Esophagus (tissue), 2 donors: ENCODE measurements around the gene AMZ2. TPM values are rescaled to one million over a fixed set of nuclear protein-coding genes. Genes with fewer than 3 reads are reported as not detected.
"Not testable (repeated sequence)": the region's sequence is repeated elsewhere in the genome, so short reads cannot be mapped to it uniquely, and the experiment has no call there.

Source experiments
- H3K27ac ChIP-seq, 2 donors: one replicate each; pipeline ENCODE4 v1.5.1; 2013; ENCODE audit warnings: low read depth in 2 of 2, mild to moderate bottlenecking in 2 of 2, inconsistent platforms in 1 of 2, low read length in 1 of 2, moderate library complexity in 1 of 2
- H3K27me3 ChIP-seq, 2 donors: one replicate each; pipeline ENCODE4 v1.6.1; 2013; ENCODE audit warnings: low read length in 2 of 2, control low read depth in 1 of 2, mild to moderate bottlenecking in 1 of 2; ENCODE audit not compliant: insufficient read depth in 2 of 2, control insufficient read depth in 1 of 2
- H3K36me3 ChIP-seq, 2 donors: one replicate each; pipeline ENCODE4 v1.6.1; 2013; ENCODE audit warnings: low read length in 1 of 2; ENCODE audit not compliant: control insufficient read depth in 2 of 2, insufficient read depth in 2 of 2
- H3K4me1 ChIP-seq, 2 donors: one replicate each; pipeline ENCODE4 v1.6.1; 2013; ENCODE audit warnings: low read length in 1 of 2; ENCODE audit not compliant: control insufficient read depth in 2 of 2, insufficient read depth in 2 of 2
- H3K4me3 ChIP-seq, 2 donors: one replicate each; pipeline ENCODE4 v1.5.1; 2013; ENCODE audit warnings: low read length in 2 of 2, mild to moderate bottlenecking in 2 of 2, low read depth in 1 of 2, moderate library complexity in 1 of 2
- H3K9me3 ChIP-seq, 2 donors: one replicate each; pipeline ENCODE4 v1.6.1; 2013; ENCODE audit warnings: mild to moderate bottlenecking in 2 of 2, low read depth in 1 of 2, low read length in 1 of 2, moderate library complexity in 1 of 2; ENCODE audit not compliant: control insufficient read depth in 2 of 2, insufficient read depth in 1 of 2
- WGBS, 2 donors: extraction: QIAGEN DNeasy Blood & Tissue Kit; methylation state at CpG; one replicate each; pipeline ENCODE4 v1.1.7; 2013; 5-methylcytosine and 5-hydroxymethylcytosine counted together
- polyA plus RNA-seq, 2 donors: library from polyadenylated mRNA; stranded (reverse); fragments of 200-250 nt; gene quantifications; one replicate each; pipeline ENCODE4 v1.2.3, GENCODE V29; 2013
- donor health status: healthy with polysubstance abuse.
- donor health status: Bipolar disorder and iron deficiency.

The AMZ2 gene
- polyA plus RNA-seq, result 10 to 100 TPM; 32.2 to 37.7 TPM

- peak within 1 kb of the TSS; percentile 60 to 94 for H3K4me3 ChIP-seq
- peak within 1 kb of the TSS; percentile 97 to 98 for H3K27ac ChIP-seq
- no peaks in the 10 kb centered on the region for H3K9me3 ChIP-seq
- H3K4me1 ChIP-seq, result no peaks in the 10 kb centered on the region
- H3K36me3 ChIP-seq, result no peaks in the 10 kb centered on the region
- H3K27me3 ChIP-seq, result no peaks in the 10 kb centered on the region
- 0% methylated on average over 85 to 97 of the region's 97 CpGs for WGBS, 2 donors
Observed at GRCh38 chr17:68247445-68248198, at the start of gene AMZ2. Gene AMZ2 (plus strand): TSS chr17:68248043. CDS start chr17:68250188, 2,145 bp downstream.

- peaks cover 3 to 4% of the 10 kb centered on the region in 2 donors for H3K9me3 ChIP-seq
- H3K27ac ChIP-seq, result peak overlapping the region in 1 of 2 donors; percentile 14
- H3K36me3 ChIP-seq, result no peaks in the 10 kb centered on the region
- H3K4me1 ChIP-seq, result peaks cover 13 to 15% of the 10 kb centered on the region in 2 donors
- 4 to 5% methylated on average over 91 to 101 of the region's 101 CpGs for WGBS, 2 donors
- peaks cover 0 to 18% of the 10 kb centered on the region in 2 donors for H3K27me3 ChIP-seq
- H3K4me3 ChIP-seq, result peak overlapping the region; percentile 42 to 50
Observed at GRCh38 chr17:68198931-68199836, 48.7 kb upstream of the AMZ2 start.

GRCh38 chr17:68199837-68200688 lies 47.8 kb upstream of the AMZ2 start:
- Histone ChIP-seq H3K27ac (no peak overlapping the region), H3K4me1 (peaks cover 13 to 15% of the 10 kb centered on the region in 2 donors), H3K4me3 (peak overlapping the region in 1 of 2 donors; percentile 50), H3K36me3 (no peaks in the 10 kb centered on the region), H3K27me3 (peaks cover 0 to 18% of the 10 kb centered on the region in 2 donors), H3K9me3 (peaks cover 3 to 4% of the 10 kb centered on the region in 2 donors)
- WGBS, 2 donors, result 8 to 9% methylated on average over 30 of the region's 30 CpGs

GRCh38 chr17:68200689-68201417 lies 47.0 kb upstream of the AMZ2 start:
- 5% methylated on average over 30 to 31 of the region's 31 CpGs for WGBS, 2 donors
- Histone ChIP-seq H3K4me3 (peak overlapping the region in 1 of 2 donors; percentile 12), H3K27ac (no peak overlapping the region), H3K9me3 (peaks cover 3 to 4% of the 10 kb centered on the region in 2 donors), H3K36me3 (no peaks in the 10 kb centered on the region), H3K27me3 (peaks cover 0 to 18% of the 10 kb centered on the region in 2 donors), H3K4me1 (peaks cover 13 to 15% of the 10 kb centered on the region in 2 donors)

- H3K36me3 ChIP-seq, H3K4me3 ChIP-seq, H3K27ac ChIP-seq, H3K9me3 ChIP-seq: not testable (repeated sequence)
- 51 to 63% methylated on average over 3 of the region's 3 CpGs for WGBS, 2 donors
- peaks cover 0 to 14% of the 10 kb centered on the region in 2 donors for H3K27me3 ChIP-seq
- H3K4me1 ChIP-seq, result peaks cover 13 to 15% of the 10 kb centered on the region in 2 donors
Observed at GRCh38 chr17:68201418-68201771, 46.4 kb upstream of the AMZ2 start.

GRCh38 chr17:68202321-68202720 lies 45.5 kb upstream of the AMZ2 start:
- peaks cover 5 to 12% of the 10 kb centered on the region in 2 donors for H3K4me1 ChIP-seq
- H3K27ac ChIP-seq, H3K4me3 ChIP-seq, H3K9me3 ChIP-seq, H3K36me3 ChIP-seq, H3K27me3 ChIP-seq: not testable (repeated sequence)
- WGBS, 2 donors, result 70 to 96% methylated on average over 2 of the region's 2 CpGs

GRCh38 chr17:68204736-68205135 lies 43.1 kb upstream of the AMZ2 start:
- WGBS, 2 donors, result 3 to 4% methylated on average over 21 to 22 of the region's 22 CpGs
- H3K27me3 ChIP-seq, result no peaks in the 10 kb centered on the region
- peak overlapping the region; percentile 63 to 78 for H3K4me3 ChIP-seq
- H3K4me1 ChIP-seq, result peaks cover 0 to 3% of the 10 kb centered on the region in 2 donors
- H3K9me3 ChIP-seq, result no peaks in the 10 kb centered on the region
- H3K27ac ChIP-seq, result peak overlapping the region; percentile 69 to 89
- H3K36me3 ChIP-seq, result no peaks in the 10 kb centered on the region

GRCh38 chr17:68205251-68205807 lies 42.5 kb upstream of the AMZ2 start:
- Histone ChIP-seq H3K27me3 (no peaks in the 10 kb centered on the region), H3K9me3 (no peaks in the 10 kb centered on the region), H3K36me3 (no peaks in the 10 kb centered on the region), H3K4me1 (peaks cover 0 to 3% of the 10 kb centered on the region in 2 donors), H3K27ac (peak overlapping the region; percentile 87 to 89), H3K4me3 (peak overlapping the region; percentile 63 to 78)
- 0 to 1% methylated on average over 57 to 71 of the region's 71 CpGs for WGBS, 2 donors
